CD4-positive, CD25-positive, alpha-beta regulatory T cell (primary cell): Measurements from ENCODE around the gene BUB1. TPM values are rescaled to one million over a fixed set of nuclear protein-coding genes. Genes with fewer than 3 reads are reported as not detected.

Source experiments
- ATAC-seq, 2 donors: fragments of 150-1000 bp; cut with Tn5 transposase; one replicate each; pipeline ENCODE4 v1.10.0; 2021; ENCODE audit warnings: low read depth in 2 of 2, moderate number of reproducible peaks in 2 of 2, moderate library complexity in 1 of 2
- DNase-seq, 3 donors: peaks; one replicate each; pipeline versions ENCODE4 v3.0.0 to v3.0.0-alpha.2; 2012 to 2022; ENCODE audit warnings: mixed read lengths in 1 of 3
- H3K27ac ChIP-seq: one replicate; pipeline ENCODE4 v1.7.0; 2013; ENCODE audit warnings: mild to moderate bottlenecking, low read length; ENCODE audit not compliant: insufficient read depth, poor library complexity, severe bottlenecking
- H3K27me3 ChIP-seq: one replicate; pipeline ENCODE4 v1.7.0; 2013; ENCODE audit warnings: low read length; ENCODE audit not compliant: control insufficient read depth, insufficient read depth
- H3K36me3 ChIP-seq: one replicate; pipeline ENCODE4 v1.7.0; 2013; ENCODE audit warnings: mild to moderate bottlenecking, low read length, moderate library complexity; ENCODE audit not compliant: control insufficient read depth, insufficient read depth
- H3K4me1 ChIP-seq: 2 replicates; pipeline ENCODE4 v1.7.0; 2013; ENCODE audit warnings: mild to moderate bottlenecking, low read length; ENCODE audit not compliant: insufficient read depth, control insufficient read depth, poor library complexity, severe bottlenecking
- H3K4me3 ChIP-seq: one replicate; pipeline ENCODE4 v1.7.0; 2013; ENCODE audit warnings: low read depth, mild to moderate bottlenecking, low read length, moderate library complexity
- H3K9me3 ChIP-seq, 2 experiments: 1 replicate in 1 of 2; 2 replicates in 1 of 2; pipeline ENCODE4 v1.7.0; 2013; ENCODE audit warnings: low read length in 2 of 2, mild to moderate bottlenecking in 1 of 2, moderate library complexity in 1 of 2; ENCODE audit not compliant: control insufficient read depth in 2 of 2
- H3K27ac Mint-ChIP-seq, 3 donors: one replicate each; pipeline ENCODE4 v1.8.0; 2020 to 2022; ENCODE audit warnings: mild to moderate bottlenecking in 3 of 3, mixed read lengths in 3 of 3, moderate library complexity in 2 of 3
- H3K27me3 Mint-ChIP-seq: one replicate; pipeline ENCODE4 v1.8.0; 2022; ENCODE audit warnings: mild to moderate bottlenecking, mixed read lengths
- H3K36me3 Mint-ChIP-seq: one replicate; pipeline ENCODE4 v1.8.0; 2020; ENCODE audit warnings: mixed read lengths
- H3K4me1 Mint-ChIP-seq, 4 donors: one replicate each; pipeline ENCODE4 v1.8.0; 2020 to 2022; ENCODE audit warnings: mixed read lengths in 4 of 4, mild to moderate bottlenecking in 1 of 4
- H3K4me3 Mint-ChIP-seq, 4 donors: one replicate each; pipeline ENCODE4 v1.8.0; 2020 to 2022; ENCODE audit warnings: mild to moderate bottlenecking in 4 of 4, mixed read lengths in 4 of 4, moderate library complexity in 3 of 4
- H3K9me3 Mint-ChIP-seq, 7 donors: one replicate each; pipeline ENCODE4 v1.8.0; 2020 to 2022; ENCODE audit warnings: mixed read lengths in 7 of 7, mild to moderate bottlenecking in 3 of 7, moderate library complexity in 2 of 7
- polyA plus RNA-seq, 4 donors: library from polyadenylated mRNA; unstranded; fragments of 300-500 nt; fragmentation: Illumina TruSeq; gene quantifications; one replicate each; pipeline ENCODE4 v1.2.3, GENCODE V29; 2021
- total RNA-seq: library from RNA; stranded (reverse); gene quantifications from one replicate; pipeline ENCODE4 v1.2.3, GENCODE V29; 2022

BUB1 gene
- total and polyA plus RNA-seq, 5 donors from 2014 or later, result 3.5 to 11.7 (median 5.5) TPM

DNA sequence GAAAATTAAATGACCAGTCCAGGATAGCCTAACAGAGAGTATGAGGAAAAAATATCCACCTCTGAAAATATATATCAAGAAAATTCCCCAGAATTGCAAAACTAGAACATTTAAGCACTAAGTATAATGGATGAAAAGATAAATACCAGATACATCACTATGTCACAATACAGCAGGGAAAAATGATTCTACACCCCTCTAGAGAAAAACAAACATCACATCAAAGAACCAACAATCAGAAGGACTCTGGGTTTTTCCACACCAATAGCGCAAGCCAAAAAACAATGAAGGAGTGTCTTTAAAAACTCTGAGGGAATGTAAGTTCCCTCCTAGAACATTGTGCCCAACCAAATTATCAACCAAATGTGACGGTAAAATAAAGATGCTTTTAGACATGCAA lies 13.7 kb downstream of the BUB1 start:
- peaks cover 20% of the 10 kb centered on the region for H3K36me3 Mint-ChIP-seq
- peaks cover 3% of the 10 kb centered on the region for H3K36me3 ChIP-seq
- no peak for ATAC-seq

DNA sequence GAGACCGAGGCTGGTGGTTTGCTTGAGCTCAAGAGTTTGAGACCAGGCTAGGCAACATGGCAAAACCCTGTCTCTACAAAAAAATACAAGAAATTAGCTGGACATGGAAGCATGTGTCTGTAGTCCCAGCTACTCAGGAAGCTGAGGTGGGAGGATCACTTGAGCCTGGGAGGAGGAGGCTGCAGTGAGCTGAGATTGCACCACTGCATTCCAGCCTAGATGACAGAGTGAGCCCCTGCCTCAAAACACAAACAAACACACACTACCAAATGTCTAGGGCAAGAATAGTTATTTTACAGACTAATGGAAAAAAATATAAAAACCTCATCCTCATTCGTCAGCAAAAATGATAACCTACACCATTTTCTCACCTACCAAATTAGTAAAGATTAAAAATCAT lies 15.3 kb downstream of the BUB1 start:
- Histone ChIP-seq H3K9me3 (no peaks in the 10 kb centered on the region), H3K4me3 (no peak overlapping the region), H3K4me1 (peaks cover 6% of the 10 kb centered on the region), H3K27ac (no peak overlapping the region), H3K36me3 (peaks cover 3% of the 10 kb centered on the region), H3K27me3 (no peaks in the 10 kb centered on the region)
- H3K27ac Mint-ChIP-seq, result no peak overlapping the region
- no peak for DNase-seq
- peaks cover 12% of the 10 kb centered on the region for H3K36me3 Mint-ChIP-seq
- no peaks in the 10 kb centered on the region for H3K9me3 Mint-ChIP-seq
- H3K4me3 Mint-ChIP-seq, result no peak overlapping the region
- no peaks in the 10 kb centered on the region for H3K27me3 Mint-ChIP-seq
- H3K4me1 Mint-ChIP-seq, result peaks cover 11 to 32% (median 19%) of the 10 kb centered on the region in 4 donors
- ATAC-seq, result no peak

More for the DNA sequence above, 13.7 kb downstream of the BUB1 start:
- Mint-ChIP-seq H3K4me3 (no peak overlapping the region), H3K27ac (no peak overlapping the region), H3K27me3 (no peaks in the 10 kb centered on the region), H3K9me3 (no peaks in the 10 kb centered on the region), H3K4me1 (peaks cover 9 to 30% (median 20%) of the 10 kb centered on the region in 4 donors)
- no peak for DNase-seq
- Histone ChIP-seq H3K27ac (no peak overlapping the region), H3K27me3 (no peaks in the 10 kb centered on the region), H3K4me3 (no peak overlapping the region), H3K9me3 (no peaks in the 10 kb centered on the region), H3K4me1 (peaks cover 8% of the 10 kb centered on the region)

DNA sequence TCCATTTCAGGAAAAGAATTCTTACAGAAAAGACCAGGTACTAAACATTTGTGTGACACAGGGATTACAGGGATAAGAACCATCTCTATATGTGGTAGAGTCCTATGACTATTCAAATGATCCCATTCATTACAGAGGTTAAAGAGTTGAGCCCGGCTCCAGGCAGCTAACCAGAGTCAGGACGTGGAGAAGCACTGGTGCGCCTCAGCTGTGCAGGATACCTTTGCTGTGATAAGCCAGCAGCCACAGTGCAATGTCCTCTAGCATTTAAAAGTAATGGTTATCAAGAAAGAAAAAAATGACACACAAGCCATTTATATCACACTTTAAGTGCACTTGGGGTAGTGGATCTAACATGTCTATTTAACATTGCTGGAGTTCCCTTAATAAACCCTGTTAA lies 17.3 kb downstream of the BUB1 start:
- Histone ChIP-seq H3K9me3 (no peaks in the 10 kb centered on the region), H3K36me3 (peaks cover 2% of the 10 kb centered on the region), H3K4me1 (peaks cover 11% of the 10 kb centered on the region), H3K4me3 (no peak overlapping the region), H3K27ac (no peak overlapping the region), H3K27me3 (no peaks in the 10 kb centered on the region)
- Mint-ChIP-seq H3K36me3 (peaks cover 20% of the 10 kb centered on the region), H3K27me3 (no peaks in the 10 kb centered on the region), H3K4me1 (peaks cover 14 to 28% (median 23%) of the 10 kb centered on the region in 4 donors), H3K9me3 (no peaks in the 10 kb centered on the region), H3K27ac (no peak overlapping the region), H3K4me3 (no peak overlapping the region)
- ATAC-seq, result no peak
- DNase-seq, result no peak

DNA sequence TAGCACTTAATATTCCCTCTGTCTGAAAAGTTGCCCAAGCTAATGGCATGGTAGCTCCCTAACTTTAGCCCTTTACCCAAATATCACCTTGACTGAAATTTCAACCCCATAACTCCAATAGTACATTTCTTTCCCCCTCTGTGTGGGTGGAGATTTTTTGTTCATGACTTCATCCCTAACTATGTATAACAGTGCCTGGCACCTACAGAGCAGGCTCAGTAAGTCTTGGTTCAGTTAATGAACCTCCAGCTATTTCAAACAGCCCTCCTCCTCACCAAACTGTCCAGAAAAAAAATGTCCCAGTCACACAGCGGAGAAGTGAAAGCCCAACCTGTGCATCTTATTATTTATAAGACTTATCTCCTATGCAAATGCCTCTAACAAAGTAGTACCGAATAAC lies 18.6 kb downstream of the BUB1 start:
- Histone ChIP-seq H3K27me3 (no peaks in the 10 kb centered on the region), H3K9me3 (no peaks in the 10 kb centered on the region), H3K27ac (no peak overlapping the region), H3K4me3 (no peak overlapping the region), H3K4me1 (peaks cover 11% of the 10 kb centered on the region), H3K36me3 (peaks cover 2% of the 10 kb centered on the region)
- DNase-seq (no peak), ATAC-seq (no peak)
- Mint-ChIP-seq H3K27ac (peak overlapping the region in 2 of 3 donors; percentile 5 to 37), H3K9me3 (no peaks in the 10 kb centered on the region), H3K27me3 (no peaks in the 10 kb centered on the region), H3K36me3 (peaks cover 20% of the 10 kb centered on the region), H3K4me1 (peaks cover 14 to 28% (median 23%) of the 10 kb centered on the region in 4 donors), H3K4me3 (peak overlapping the region in 2 of 4 donors; percentile 9 to 34)

DNA sequence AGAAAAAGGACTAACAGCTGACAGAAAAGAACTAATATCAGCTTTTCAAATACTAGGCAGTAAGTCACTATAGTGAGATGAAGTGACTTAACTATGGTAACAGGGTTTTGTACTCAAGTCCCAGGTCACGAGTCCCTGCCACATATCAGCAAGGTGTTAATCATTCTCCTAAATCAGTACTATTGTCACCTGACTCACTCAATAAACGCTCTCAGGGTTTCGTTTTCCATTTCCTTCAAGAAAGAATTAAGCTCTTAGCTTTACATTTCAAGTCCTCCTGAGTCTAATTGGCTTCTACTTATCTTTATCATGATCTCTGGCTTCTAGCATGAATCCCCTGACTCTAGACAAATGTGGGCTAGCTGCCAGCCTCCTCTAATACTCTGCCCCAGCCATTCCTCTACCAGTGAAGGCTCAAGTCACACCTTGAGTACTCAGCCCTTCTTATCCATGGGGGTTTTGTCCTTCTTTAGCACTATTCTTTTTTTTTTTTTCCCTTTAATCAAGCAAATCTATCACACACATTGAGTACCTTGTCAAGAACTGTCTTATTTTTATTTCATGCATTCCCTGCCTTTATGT lies 20.0 kb downstream of the BUB1 start:
- DNase-seq (peak; percentile 13 to 79 (median 53)), ATAC-seq (peak; percentile 93 to 96)
- peak overlapping the region; percentile 40 to 88 (median 74) for H3K4me3 Mint-ChIP-seq
- peaks cover 11% of the 10 kb centered on the region for H3K4me1 ChIP-seq
- H3K4me1 Mint-ChIP-seq, result peaks cover 12 to 25% (median 23%) of the 10 kb centered on the region in 4 donors
- no peaks in the 10 kb centered on the region for H3K27me3 Mint-ChIP-seq
- peak overlapping the region; percentile 57 for H3K4me3 ChIP-seq
- H3K36me3 Mint-ChIP-seq, result peaks cover 24% of the 10 kb centered on the region
- peaks cover 7% of the 10 kb centered on the region for H3K36me3 ChIP-seq
- H3K9me3 ChIP-seq, result no peaks in the 10 kb centered on the region
- no peaks in the 10 kb centered on the region for H3K27me3 ChIP-seq
- H3K9me3 Mint-ChIP-seq, result peaks cover 0 to 1% (median 0%) of the 10 kb centered on the region in 7 donors
- peak overlapping the region; percentile 77 for H3K27ac ChIP-seq
- H3K27ac Mint-ChIP-seq, result peak overlapping the region; percentile 37 to 96 (median 89)

DNA sequence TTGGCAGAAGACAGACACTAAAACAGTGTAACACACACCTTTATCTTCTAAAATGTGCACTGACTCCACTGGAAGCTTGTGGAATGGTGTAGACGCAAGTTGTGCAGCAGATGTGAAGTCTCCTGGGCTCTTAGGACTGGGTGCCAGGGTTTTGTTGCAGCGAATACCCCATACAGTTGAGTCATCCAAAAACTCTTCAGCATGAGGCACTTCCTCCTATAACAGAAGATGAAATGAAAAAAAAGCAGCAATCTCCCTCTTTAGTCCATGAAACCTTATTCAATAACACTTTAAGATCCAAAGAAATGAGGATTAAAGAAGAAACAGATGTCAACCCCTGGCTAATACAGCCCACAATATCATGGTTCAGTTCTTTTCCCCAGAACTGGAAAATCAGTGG lies 22.2 kb downstream of the BUB1 start:
- no peak overlapping the region for H3K4me3 Mint-ChIP-seq
- Histone ChIP-seq H3K27me3 (no peaks in the 10 kb centered on the region), H3K36me3 (peaks cover 7% of the 10 kb centered on the region), H3K9me3 (no peaks in the 10 kb centered on the region), H3K4me3 (no peak overlapping the region), H3K27ac (no peak overlapping the region), H3K4me1 (peaks cover 11% of the 10 kb centered on the region)
- peaks cover 25% of the 10 kb centered on the region for H3K36me3 Mint-ChIP-seq
- H3K27ac Mint-ChIP-seq, result no peak overlapping the region
- H3K4me1 Mint-ChIP-seq, result peaks cover 12 to 21% (median 19%) of the 10 kb centered on the region in 4 donors
- DNase-seq (no peak), ATAC-seq (no peak)
- no peaks in the 10 kb centered on the region for H3K27me3 Mint-ChIP-seq
- peaks cover 0 to 1% (median 0%) of the 10 kb centered on the region in 7 donors for H3K9me3 Mint-ChIP-seq

DNA sequence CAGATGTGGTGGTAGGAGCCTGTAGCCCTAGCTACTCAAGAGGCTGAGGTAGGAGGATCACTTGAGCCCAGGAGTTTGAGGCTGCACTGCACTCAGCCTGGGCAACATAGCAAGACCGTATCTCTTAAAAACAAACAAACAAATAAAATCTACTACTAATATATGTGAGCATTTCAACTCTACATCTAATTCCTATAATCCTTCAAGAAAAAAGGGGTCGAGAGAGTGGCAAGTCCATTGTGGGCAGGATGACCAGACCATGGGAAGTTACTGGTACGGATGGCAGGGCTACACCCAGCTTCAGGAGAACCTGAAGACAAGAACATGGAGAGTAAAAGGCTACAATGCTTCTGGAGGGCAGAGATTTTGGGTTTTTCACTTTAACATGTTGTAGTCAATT lies 24.0 kb downstream of the BUB1 start:
- peaks cover 12% of the 10 kb centered on the region for H3K36me3 ChIP-seq
- H3K9me3 ChIP-seq, result no peaks in the 10 kb centered on the region
- H3K4me1 ChIP-seq, result peaks cover 11% of the 10 kb centered on the region
- Mint-ChIP-seq H3K27me3 (no peaks in the 10 kb centered on the region), H3K4me3 (no peak overlapping the region), H3K9me3 (peaks cover 0 to 1% (median 0%) of the 10 kb centered on the region in 7 donors), H3K4me1 (peaks cover 9 to 19% (median 16%) of the 10 kb centered on the region in 4 donors), H3K36me3 (peaks cover 19% of the 10 kb centered on the region), H3K27ac (no peak overlapping the region)
- ATAC-seq (no peak), DNase-seq (no peak)
- no peak overlapping the region for H3K4me3 ChIP-seq
- no peak overlapping the region for H3K27ac ChIP-seq
- H3K27me3 ChIP-seq, result no peaks in the 10 kb centered on the region

DNA sequence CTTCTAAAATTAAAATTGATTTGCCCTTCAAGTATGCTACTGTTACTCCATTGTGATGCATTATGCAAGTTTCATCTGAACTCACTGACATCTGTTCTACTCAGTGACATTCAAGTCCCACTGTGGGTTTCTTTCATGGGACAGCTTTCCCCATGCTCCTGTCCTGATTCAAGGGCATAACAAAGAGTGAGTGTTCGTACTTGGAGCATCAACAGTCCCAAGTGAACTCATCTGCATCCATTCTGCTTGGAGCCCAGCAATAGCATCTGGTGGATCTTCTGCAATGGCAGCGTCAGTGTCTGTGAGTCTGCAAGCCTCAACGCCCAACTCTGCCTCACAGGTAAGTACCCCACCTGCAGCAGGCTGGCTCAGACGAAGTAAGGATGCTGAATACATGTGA lies 27.5 kb downstream of the BUB1 start:
- Histone ChIP-seq H3K27ac (no peak overlapping the region), H3K36me3 (peaks cover 9% of the 10 kb centered on the region), H3K4me1 (no peaks in the 10 kb centered on the region), H3K27me3 (no peaks in the 10 kb centered on the region), H3K4me3 (no peak overlapping the region), H3K9me3 (no peaks in the 10 kb centered on the region)
- H3K27ac Mint-ChIP-seq, result no peak overlapping the region
- peaks cover 0 to 1% (median 0%) of the 10 kb centered on the region in 7 donors for H3K9me3 Mint-ChIP-seq
- peaks cover 11% of the 10 kb centered on the region for H3K36me3 Mint-ChIP-seq
- H3K4me1 Mint-ChIP-seq, result peaks cover 0 to 8% (median 3%) of the 10 kb centered on the region in 4 donors
- no peaks in the 10 kb centered on the region for H3K27me3 Mint-ChIP-seq
- no peak overlapping the region for H3K4me3 Mint-ChIP-seq
- no peak for DNase-seq
- ATAC-seq, result no peak
